GM12873 (cell line): ENCODE results near the gene RAPGEF3.

ENCODE experiments used
- CTCF ChIP-seq: IDR thresholded peaks from 2 replicates; pipeline ENCODE4 v1.5.1; 2012; ENCODE audit warnings: low read depth, mild to moderate bottlenecking, moderate library complexity, low read length, control low read depth; ENCODE audit not compliant: insufficient read depth; ENCODE audit errors: missing control alignments

Gene RAPGEF3

GRCh38 chr12:47718531-47718930, 40.1 kb downstream of the RAPGEF3 start:
- no peak for TF ChIP-seq CTCF

DNA sequence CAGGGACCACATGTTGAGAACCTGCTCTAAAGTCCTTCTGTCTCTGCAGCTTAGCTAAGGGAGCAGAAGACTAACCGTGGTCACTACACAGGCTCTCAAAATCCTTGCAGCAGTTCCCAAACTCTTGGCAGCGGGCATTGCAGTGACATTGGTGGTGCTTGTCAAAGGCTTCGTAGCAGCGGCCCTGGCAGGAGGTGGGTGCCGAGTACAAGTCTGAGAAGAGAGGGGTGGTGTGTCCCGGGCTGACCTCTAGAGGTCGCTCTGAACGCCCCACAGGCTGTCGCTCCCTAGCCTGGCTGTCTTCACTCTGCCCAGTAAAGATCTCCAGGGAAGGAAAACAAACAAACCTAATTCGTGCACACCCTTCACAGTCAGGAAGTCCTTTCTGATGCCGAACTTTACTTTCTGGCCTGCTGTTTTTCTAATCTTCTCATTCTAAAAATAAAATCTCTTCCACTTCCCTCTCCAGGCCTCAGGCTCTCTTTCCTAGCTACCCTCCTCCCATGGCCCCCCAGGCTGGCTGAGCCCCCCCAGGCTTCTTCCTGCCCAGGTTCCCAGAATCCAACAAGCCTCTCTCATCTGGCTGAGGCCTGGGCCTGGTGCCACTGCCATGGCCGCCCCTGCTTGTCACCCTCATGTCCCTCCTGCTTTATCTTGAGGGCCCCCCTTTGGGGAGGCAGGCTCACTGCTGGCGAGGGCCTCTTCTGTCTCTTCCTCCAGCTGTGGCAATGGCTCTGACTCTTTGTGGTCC, 41.1 kb downstream of the RAPGEF3 start:
- TF ChIP-seq CTCF = peak; percentile 89

- no peak for TF ChIP-seq CTCF
These were observed 41.6 kb downstream of the RAPGEF3 start for GRCh38 chr12:47717046-47717442.

GRCh38 chr12:47715877-47716548, 42.7 kb downstream of the RAPGEF3 start:
- no peak for TF ChIP-seq CTCF

- TF ChIP-seq CTCF = peak; percentile 82
These were observed 43.2 kb downstream of the RAPGEF3 start for GRCh38 chr12:47715393-47715876.

- no peak for TF ChIP-seq CTCF
These were observed 43.8 kb downstream of the RAPGEF3 start for GRCh38 chr12:47714826-47715386.

- TF ChIP-seq CTCF = no peak
These were observed 46.5 kb downstream of the RAPGEF3 start for GRCh38 chr12:47712171-47712570.
